ENCODE data around the gene NAMPT. TPM values are rescaled to one million over a fixed set of nuclear protein-coding genes. Genes with fewer than 3 reads are reported as not detected.

NAMPT gene
- total and polyA plus RNA-seq, 2 donors: 40.6 to 79.3 TPM

DNA sequence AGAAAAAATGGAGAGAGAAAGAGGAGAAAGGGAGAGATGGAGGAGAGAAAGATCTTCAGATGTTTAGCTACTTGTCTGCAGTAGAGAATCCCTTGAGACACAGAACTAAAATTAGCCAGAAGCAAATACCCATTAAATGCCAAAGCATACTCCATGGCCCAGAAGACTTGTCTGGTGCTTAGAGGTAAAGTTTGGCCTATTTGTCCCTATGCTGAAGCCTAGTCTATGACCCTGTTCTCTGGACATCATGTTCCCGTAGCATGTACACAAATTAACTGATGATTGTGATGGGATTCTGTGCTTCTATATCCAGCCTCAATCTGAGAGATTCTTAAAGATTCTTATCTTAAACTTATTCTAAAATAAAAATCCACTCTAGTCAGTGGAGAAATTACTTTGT is 85.8 kb downstream of the NAMPT start:
- H3K9me3 ChIP-seq (ENCODE audit: control insufficient read depth in 2 of 2, insufficient read depth in 1 of 2, low read length in 1 of 2): no peaks in the 10 kb centered on the region
- DNase-seq (ENCODE audit: low read depth in 6 of 9, low spot score in 9 of 9): no peak
- no peaks in the 10 kb centered on the region for H3K36me3 ChIP-seq (ENCODE audit: control insufficient read depth in 2 of 2, insufficient read depth in 2 of 2, low read length in 1 of 2)
- WGBS: 97% methylated on average over 1 of the region's 1 CpG
- no peaks in the 10 kb centered on the region for H3K27me3 ChIP-seq (ENCODE audit: control insufficient read depth in 2 of 2, insufficient read depth in 1 of 2, low read length in 1 of 2)
- no peak overlapping the region for H3K27ac ChIP-seq (ENCODE audit: low read depth in 1 of 2, low read length in 1 of 2)
- H3K4me1 ChIP-seq (ENCODE audit: control insufficient read depth in 2 of 2, insufficient read depth in 2 of 2, low read length in 2 of 2): no peaks in the 10 kb centered on the region
- H3K4me3 ChIP-seq (ENCODE audit: low read length in 2 of 2): no peak overlapping the region

Other genes starting within 250 kb of the NAMPT start
- 22.4 TPM for gene SYPL1, start 172.7 kb downstream of the NAMPT start, total RNA-seq
- gene SYPL1, start 172.7 kb downstream of the NAMPT start, polyA plus RNA-seq: 77.0 TPM

Data from thymus (tissue), 11 donors.